C1 segment of cervical spinal cord (tissue), 14 donors: Measurements from ENCODE around the gene SYTL1.
"Not testable (repeated sequence)": the region's sequence is repeated elsewhere in the genome, so short reads cannot be mapped to it uniquely, and the experiment has no call there.

Source experiments
- DNase-seq, 14 donors: peaks; one replicate each; lab custom pipeline; 2025; lab: John Stamatoyannopoulos, UW

Gene SYTL1

DNA sequence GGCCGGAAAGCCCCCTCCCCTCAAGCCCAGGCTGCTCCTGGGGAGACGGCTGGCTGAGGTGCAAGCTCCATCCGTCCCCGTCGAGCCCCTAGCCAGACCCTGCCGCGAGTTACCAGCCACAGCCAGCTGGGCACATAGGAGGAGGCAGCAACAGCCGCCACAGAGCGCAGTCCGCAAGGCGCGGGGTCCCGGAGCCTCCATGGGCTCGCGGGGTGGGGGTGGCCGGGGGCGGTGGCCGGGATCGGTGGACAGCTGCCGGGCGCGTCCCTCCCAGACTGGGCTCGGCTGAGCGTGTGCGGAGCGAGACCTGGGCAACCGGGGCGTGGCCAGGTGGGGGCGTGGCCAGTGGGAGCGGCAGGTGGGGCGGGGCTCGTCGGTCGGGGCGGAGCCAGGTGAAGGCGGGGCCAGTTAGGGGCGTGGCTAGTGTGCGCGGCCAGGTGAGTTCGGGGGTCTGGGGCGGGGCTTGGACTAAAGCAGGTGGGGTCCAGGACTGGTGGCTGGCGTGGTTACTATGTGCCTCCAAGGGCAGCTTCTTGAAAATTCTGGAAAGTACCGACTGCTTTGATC lies 41.3 kb downstream of the SYTL1 start, which contains the start of gene CD164L2:
Gene CD164L2, minus strand, starts transcription at position 295 of the 567 bp plus-strand sequence. Its CDS starts 94 bp downstream, at position 201.
- no peak for DNase-seq

DNA sequence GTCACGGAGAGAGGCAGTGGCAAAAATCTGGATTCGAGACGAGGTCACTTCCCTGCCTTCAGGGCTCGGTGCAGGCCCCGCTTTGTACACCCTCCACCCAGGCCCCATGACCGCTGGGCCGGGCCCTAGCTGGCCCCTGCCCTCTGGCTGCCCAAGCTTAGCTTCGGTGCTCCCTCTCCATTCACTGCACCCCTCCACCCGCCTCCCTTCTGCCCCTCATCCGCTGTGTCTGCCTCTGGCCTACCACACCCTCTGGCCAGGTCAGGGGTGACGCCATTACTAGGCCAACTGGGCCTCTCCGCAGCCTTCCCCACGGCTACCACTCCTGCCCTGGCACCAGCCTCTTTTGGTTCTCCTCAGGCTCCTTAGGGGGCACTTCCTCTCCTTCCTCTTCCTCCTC lies 41.8 kb downstream of the SYTL1 start:
- DNase-seq = no peak

DNA sequence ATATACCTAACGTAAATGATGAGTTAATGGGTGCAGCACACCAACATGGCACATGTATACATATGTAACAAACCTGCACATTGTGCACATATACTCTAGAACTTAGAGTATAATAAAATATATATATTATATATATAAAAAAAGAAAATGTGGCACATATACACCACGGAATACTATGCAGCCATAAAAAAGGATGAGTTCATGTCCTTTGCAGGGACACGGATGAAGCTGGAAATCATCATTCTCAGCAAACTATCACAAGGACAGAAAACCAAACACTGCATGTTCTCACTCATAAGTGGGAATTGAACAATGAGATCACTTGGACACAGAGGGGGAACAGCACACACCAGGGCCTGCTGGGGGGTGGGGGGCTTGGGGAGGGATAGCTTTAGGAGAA lies 43.0 kb downstream of the SYTL1 start:
- DNase-seq = not testable (repeated sequence)

DNA sequence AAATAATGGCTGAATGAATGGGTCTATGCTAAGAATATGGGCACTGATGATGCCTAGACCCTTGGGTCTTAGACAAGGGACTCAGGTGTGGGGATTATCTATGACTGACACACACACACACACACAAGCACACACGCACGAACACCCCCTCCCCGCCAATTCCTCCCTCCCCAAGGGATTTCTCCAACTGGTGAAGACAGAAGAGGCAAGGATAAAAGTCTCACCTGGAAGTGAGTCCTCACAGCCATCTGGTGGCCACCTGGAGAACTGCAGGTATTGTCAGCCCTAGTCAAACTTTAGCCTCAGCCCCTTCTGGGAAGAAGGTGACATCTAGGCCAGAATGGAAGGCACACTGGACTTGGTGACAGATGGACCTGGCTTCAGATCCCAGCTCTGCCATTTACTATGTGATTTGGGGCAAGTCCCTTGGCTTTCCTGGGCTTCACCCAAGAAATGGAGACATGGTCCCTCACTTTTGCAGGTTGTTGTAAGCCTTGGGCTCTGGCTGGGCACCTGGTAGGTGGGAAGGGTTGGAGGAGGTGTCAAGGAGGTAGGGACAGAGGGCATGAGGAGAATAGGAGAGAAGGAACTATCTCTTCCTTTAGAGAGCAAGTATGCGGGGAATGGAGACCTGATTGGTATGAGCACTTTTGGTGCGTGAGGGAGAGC lies 46.6 kb downstream of the SYTL1 start:
- DNase-seq = peak in 2 of 14 donors; percentile 23 to 63

DNA sequence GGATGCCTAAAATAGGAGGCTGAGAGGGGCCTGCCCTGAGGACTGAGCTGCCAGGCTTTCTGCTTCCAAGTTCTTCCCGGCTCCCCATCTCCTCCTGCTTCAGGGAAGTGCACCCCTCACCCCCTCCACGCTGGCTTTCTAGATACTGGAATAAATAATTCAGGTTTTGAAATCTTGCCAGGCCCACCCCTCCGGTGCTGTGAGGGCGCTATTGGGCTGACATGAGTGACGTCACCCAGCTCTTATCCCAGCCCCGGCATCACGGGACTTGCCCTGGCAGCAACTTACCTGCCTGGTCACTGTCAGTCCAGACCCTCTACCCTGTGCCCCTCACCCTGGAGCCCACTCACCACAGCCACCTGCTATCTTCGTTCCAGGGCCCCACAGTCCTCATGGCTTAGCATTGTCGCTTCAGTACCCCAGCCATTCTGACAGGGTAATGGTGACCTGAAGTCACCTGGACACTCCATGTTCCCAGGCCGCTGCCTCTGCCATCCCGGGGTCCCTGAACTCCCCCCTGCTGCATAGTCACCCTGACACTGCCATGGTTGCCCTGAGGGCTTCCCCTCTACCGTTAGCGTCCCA lies 49.8 kb downstream of the SYTL1 start:
- DNase-seq = peak in 6 of 14 donors; percentile 11 to 74 (median 24)

DNA sequence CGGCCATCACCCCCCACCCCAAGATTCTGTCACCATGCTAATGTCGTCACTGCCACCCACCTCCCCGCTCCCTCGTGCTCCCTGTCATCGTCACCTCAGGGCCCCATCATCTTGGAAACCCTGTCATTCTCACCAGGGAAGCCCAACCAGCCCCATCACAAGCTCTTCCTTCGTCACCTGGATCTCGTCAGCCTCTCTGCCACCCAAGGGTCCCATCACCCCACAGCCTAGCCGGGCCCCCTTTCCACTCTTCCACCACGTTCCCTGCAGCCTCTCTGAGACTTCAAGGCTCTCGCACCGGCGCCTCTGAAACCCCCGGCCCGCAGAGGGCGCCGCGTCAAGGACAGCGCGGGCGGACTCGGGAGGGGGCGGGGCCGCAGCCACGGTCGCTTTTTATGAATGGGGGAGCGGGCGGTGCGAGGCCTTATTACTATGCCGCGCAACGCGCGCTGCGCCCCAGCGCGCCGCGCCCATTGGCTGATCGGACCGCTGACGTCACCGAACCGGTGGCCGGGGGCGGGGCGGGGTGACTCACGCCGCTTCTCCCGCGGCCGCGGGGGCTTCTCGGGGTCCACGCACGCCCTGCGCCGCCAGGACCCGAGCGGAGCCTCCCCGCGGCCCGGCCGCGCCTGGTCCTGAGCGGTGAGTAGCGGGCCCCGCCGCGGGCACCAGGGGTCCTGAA lies 50.4 kb downstream of the SYTL1 start, which contains the start of gene GPR3:
Gene GPR3, plus strand, starts transcription at position 527 of the 682 bp plus-strand sequence. CDS start 1,177 bp downstream, outside the sequence.
- DNase-seq = peak in 13 of 14 donors; percentile 19 to 88 (median 74)

DNA sequence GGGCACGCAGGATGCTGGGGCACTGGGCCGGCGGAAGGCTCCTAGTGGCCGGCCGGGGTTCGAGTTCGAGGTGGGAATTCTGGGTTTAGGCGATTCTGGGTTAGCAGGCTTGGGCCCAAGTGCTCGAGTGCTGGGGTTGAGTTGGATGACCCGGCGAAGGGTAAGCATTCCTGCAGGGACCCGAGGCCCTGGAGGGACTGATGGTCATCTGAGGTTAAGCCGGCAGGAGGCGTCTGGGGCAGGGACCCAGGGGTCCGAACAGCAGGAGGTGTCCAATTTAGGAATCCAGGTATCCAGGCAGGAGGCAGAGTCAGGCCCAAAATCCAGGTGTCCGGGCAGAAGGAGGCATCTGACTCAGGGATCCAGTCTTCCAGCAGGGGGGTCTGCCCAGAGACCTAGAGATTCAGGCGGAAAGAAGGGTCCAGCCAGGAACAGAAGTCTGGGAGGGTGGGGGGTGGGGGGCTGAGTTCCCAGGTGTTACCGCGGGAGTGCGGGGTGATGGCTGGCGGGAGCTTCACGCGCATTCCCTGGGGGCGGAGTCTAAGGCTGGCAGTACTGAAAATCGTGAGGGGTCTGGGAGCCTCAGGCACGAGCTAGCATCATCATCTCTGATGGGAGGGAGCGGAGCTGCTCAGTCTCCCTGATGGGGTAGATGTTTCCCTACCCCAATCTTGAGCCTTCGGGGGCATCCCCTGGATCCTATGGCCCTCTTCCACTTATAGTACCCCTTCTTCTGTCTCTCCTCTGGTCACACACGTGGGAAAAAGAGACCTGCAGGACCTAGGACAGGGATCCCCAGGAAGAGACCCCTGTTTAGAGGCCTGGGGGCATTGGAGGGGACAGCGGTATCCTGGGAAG lies 51.2 kb downstream of the SYTL1 start:
- no peak for DNase-seq

DNA sequence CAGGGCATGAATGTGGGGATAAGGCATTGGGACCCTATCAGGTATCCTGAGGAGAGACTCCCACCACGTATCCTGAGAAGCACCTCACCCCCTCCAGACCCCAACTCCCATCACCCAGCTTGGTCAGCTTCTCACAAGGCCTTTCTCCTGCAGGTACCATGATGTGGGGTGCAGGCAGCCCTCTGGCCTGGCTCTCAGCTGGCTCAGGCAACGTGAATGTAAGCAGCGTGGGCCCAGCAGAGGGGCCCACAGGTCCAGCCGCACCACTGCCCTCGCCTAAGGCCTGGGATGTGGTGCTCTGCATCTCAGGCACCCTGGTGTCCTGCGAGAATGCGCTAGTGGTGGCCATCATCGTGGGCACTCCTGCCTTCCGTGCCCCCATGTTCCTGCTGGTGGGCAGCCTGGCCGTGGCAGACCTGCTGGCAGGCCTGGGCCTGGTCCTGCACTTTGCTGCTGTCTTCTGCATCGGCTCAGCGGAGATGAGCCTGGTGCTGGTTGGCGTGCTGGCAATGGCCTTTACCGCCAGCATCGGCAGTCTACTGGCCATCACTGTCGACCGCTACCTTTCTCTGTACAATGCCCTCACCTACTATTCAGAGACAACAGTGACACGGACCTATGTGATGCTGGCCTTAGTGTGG lies 51.9 kb downstream of the SYTL1 start:
- DNase-seq = no peak

DNA sequence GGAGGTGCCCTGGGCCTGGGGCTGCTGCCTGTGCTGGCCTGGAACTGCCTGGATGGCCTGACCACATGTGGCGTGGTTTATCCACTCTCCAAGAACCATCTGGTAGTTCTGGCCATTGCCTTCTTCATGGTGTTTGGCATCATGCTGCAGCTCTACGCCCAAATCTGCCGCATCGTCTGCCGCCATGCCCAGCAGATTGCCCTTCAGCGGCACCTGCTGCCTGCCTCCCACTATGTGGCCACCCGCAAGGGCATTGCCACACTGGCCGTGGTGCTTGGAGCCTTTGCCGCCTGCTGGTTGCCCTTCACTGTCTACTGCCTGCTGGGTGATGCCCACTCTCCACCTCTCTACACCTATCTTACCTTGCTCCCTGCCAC lies 52.4 kb downstream of the SYTL1 start:
- peak in 1 of 14 donors; percentile 62 for DNase-seq

DNA sequence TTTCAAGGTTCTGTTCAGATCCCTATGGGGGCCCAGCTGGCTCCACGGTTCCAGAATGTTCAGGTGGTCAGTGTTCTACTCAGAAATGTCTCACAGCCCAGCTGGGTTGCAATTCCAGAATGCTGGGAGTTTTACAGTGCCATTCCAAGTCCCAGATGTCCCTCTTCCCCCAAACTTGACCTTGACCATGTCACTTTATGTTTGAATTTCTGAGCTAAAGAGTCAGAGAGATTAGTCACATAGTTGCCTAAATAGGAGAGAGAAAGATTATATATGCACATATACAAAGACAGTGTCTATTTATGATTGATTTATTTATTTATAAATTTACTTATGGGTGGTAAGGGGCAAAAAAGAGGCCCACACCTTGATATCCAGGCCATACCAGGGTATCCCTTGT lies 53.1 kb downstream of the SYTL1 start:
- no peak for DNase-seq

DNA sequence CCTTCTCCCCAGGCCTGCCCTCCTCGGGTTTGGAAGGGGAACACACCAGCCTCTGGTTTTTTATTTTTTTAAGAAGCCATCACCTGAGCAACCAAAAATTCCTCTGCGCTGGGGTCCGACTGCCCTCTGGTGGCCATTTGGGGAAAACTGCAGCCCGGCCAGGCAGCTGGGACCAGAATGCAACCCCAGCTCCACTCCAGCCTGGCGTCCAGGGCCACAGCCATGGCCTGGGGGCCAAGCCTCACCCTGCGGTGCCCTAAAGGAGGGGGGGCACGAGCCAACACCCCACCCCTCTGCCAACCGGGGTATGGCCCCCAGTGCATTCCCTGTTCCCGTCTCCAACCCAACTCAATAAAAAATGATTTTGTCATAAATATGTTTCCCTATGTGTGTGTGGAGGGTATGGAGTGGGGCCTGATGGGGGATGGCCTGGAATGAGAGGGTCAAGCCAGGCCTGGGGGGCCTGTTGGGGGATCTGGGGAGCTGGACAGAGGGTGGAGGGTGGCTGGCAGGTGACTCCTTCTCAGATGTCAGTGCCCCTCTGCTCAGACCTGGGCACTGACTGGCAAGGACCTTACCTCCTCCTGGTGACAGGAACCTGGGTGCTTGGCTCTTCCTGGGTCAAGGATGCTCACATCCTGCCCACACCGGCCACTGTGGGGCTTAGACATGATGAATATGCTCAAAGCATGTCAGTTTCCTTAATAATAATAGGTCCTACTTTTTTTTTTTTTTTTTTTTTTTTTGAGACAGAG lies 53.8 kb downstream of the SYTL1 start:
- peak in 12 of 14 donors; percentile 20 to 79 (median 45) for DNase-seq

DNA sequence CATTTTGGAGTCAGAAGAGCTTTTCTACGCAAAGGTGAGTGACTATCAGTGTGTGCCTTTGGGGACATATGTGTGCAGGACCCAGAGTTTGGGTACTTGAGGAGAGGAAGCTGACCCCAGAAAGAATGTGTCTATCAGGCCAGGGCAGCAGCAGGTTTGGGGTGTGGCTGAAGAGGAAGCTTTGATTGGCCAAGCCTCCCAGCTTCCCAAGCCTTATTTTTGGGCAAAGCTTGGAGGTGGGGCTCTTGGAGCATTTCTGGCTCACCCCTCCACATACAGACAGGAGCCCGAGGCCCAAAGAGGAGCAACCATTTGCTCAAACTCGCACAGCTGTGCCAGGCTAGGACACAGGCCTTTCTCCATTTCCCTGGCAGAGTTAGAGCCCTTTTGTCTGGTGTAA lies 55.3 kb downstream of the SYTL1 start:
- DNase-seq = no peak

DNA sequence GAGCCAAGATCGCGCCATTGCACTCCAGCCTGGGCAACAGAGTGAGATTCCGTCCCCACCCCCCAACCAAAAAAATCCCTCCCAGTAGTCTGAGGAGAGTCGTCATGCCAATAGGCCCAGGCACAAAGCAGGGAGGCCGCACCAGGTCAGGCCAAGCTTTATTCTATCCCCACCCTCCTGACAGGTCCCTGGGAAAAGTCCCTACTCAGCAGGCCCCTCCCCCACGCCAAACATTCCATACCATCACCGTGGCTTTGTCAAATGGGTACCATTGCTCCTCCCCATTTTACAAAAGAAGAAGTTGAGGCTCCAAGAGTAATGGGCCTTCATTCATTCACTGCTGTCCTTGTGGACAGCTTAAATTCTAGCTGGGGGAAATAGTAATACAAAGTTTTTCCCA lies 55.9 kb downstream of the SYTL1 start:
- no peak for DNase-seq

DNA sequence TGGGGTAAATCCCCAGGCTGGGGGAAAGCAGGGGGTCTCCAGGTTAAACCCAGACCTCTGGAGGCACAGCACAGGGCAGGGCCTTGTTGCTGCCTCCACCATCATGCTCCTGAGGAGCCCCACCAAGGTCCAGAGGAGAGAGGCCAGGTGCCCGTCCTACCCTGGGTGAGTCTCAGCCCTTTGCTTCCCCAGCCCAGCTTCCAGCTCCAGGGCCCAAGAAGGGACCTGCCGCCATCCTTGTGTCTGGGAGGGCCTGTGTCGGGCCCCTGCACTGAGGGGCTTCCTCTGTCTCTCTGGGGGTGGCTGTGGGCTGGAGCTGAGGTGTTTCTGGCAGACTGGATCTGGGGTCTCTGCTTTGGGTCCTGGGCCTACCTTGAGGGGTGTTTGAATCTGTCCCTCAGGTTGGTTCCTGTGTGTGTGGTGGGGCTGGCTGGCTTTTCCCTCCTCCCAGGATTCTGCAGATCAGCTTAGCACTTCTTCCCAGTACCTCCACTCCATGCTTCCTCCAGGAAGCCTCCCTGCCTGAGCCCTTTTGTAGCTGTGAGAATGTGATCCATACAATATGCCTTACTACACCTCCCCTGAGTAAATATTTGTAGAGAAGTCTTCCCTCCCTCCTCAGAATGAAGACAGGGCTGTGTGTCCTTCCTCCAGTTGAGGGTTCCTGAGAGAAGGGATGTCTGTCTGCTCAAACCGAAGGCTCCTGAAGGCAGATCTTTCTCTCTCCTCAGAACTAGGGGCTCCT lies 56.8 kb downstream of the SYTL1 start:
- no peak for DNase-seq

DNA sequence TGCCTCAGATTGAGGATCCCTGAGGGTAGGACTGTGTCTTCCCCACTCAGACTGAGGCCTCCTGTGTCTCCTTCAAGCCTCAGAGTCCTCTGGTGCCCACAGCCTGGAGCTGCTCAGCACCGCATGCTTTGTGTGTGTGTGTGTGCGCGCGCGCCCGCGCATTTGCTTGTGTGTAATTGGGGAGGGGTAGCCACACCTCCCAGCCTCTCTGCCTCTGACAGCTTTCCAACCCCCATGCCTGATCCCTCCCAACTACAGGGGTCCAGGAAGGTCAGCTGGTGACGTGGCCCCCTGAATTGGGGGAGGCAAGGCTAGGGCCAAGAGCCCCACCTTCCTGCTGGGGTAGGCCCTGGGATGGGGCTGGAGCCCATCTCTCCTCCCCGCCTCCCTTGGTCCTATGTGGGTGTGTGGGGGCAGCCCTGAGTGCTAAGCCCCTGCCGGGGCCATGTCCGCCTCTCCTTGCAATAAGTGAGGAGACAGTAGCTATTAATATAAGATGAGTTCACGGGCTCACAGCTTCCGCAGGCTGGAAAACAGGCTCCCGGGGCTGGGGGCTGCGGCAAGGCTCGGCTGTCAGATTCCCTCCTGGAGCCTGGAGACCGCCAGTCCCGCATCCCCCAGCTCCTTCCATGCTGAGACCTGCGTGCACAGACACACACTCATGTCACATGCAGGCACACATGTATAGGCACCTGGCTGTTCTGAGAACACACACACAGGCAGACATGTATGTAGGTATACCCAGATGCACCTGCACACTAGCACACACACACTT lies 57.6 kb downstream of the SYTL1 start:
- no peak for DNase-seq

DNA sequence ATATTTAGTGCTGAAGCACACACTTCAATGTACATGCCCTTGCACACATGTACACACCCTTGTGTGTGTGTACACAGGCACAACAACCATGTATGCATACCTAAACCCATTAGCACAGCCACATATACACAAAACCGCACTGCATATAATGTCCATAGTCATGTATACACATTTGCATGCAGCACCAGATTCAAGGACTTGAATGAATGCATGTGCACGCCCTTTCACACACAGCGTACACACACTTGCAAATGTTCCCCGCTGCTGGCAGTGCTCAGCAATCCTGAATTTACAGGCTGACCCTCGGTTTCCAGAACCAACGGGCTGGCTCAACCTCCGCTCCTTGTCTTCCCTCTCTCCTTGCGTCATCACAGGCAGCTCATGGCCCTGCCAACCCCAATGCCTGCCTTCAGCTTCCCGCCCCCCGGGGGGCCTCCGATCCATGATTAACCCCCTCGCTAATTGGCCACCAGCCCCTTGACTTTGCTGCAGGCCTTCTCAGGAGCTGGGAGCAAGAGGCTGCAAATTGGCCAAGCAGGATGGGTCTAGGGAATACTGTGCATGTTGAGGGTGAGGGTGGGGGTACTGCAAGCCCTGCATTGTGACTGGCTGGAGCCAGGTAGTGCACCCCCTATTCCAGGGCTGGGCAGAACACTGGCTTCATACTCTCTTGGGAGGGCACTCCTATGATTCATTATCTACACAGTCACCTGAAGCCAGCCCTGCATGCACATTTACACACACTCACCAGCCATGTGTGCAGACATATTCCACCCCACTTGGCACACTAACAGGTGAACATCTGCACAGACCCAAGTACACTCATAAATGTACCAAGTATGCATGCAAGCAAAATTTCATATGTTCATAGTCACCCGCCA lies 58.5 kb downstream of the SYTL1 start:
- no peak for DNase-seq

DNA sequence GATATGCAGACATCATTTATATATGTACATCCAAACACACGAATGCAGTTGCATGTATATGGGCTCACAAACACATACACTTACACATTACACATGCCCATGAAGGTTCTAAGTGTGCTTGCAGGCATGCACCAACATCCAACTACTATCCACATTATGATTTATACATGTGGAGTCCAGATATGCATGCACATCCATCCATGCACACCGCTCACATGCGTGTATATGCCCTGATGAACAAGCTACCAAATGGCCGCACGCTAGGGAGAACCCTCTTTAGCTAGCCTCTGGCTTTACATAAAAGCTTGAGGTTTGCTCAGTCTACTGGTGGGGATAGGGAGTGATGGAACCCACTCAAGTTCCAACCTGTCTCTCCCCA lies 59.1 kb downstream of the SYTL1 start:
- no peak for DNase-seq

DNA sequence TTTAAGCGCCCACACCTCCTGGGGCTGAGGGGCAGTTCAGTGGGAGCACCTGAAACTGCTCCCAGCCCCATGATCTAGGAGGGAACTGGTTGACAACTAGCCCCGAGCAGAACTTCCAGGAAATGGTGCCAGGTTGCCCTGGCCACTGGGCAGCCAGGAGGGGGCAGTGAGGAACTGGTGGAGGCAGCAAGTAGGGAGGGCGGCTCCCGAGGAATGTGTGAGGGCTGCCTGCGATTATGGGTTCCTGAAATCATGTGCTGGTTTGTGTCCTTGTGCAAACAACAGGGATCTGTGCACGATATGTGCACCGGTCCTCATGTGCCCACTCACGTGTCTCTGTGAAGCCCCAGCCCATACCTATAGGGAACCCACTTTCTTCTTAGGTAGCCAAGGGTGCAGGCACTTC lies 60.5 kb downstream of the SYTL1 start:
- peak in 12 of 14 donors; percentile 12 to 77 (median 58) for DNase-seq
